ENCODE results near the gene NF1.

NF1 gene

GRCh38 chr17:31388770-31389656, 294.2 kb downstream of the NF1 start:
- DNase-seq (ENCODE audit: low spot score), result no peak

- DNase-seq (ENCODE audit: low spot score), result no peak
Observed at GRCh38 chr17:31389657-31390381, 295.0 kb downstream of the NF1 start.

DNA sequence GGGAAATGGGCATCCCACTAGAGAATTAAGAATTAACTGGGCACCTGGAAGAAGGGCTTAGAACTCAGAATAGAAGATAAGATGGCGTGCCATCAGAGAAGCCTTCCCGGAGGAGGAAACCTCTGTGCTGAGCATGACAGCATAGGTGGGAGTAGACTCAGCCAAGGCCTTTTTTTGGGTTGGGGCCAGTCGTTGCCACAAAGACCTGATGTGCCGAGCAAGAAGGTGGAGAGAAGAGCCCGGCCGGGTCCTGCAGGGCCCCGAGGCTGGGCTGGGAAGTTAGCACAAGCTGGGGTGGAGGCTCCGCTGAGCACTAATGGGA, 295.6 kb downstream of the NF1 start:
- no peak for DNase-seq (ENCODE audit: low spot score)

DNA sequence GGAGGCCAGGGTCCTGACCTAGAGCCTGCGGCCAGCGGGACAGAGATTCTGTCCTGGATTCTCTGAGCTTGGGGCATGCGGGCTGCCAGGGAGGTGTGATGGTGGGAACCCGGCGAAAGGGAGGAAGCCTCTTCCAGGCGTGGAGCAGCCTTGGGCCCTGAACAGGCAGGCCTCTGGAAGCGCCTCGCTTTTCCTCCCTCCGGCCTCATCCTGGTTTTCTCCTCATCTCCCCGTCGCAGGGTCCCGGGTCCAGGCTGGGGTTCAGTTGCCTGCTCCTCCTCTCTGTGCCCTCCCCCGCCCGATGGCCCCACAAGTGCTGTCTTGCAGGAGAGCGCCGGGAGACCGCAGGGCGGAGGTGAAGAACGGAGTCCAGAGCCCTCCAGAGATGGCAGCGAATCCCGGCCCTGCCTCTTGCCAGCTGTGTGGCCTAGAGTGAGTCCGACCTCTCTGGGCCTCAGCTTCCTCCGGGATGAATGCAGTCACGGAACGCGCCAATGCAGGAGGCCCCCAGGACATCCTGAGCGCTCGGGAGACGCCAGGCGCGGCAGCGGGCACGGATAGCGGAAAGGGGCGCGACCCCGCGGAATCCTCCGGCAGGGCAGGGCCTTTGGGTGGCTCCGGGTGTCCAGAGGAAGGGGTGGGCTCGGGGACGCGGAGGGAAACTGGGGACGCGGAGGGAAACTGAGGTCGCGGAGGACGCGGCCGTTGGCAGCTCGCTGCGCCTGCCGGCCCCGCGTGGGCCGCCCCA, 296.1 kb downstream of the NF1 start:
- DNase-seq (ENCODE audit: low spot score), result no peak

- DNase-seq (ENCODE audit: low spot score), result no peak
Observed at GRCh38 chr17:31391496-31391949, 296.7 kb downstream of the NF1 start, which contains the start of gene RAB11FIP4. Gene RAB11FIP4 (plus strand): TSS chr17:31391675. CDS start chr17:31391853, 178 bp downstream.

DNA sequence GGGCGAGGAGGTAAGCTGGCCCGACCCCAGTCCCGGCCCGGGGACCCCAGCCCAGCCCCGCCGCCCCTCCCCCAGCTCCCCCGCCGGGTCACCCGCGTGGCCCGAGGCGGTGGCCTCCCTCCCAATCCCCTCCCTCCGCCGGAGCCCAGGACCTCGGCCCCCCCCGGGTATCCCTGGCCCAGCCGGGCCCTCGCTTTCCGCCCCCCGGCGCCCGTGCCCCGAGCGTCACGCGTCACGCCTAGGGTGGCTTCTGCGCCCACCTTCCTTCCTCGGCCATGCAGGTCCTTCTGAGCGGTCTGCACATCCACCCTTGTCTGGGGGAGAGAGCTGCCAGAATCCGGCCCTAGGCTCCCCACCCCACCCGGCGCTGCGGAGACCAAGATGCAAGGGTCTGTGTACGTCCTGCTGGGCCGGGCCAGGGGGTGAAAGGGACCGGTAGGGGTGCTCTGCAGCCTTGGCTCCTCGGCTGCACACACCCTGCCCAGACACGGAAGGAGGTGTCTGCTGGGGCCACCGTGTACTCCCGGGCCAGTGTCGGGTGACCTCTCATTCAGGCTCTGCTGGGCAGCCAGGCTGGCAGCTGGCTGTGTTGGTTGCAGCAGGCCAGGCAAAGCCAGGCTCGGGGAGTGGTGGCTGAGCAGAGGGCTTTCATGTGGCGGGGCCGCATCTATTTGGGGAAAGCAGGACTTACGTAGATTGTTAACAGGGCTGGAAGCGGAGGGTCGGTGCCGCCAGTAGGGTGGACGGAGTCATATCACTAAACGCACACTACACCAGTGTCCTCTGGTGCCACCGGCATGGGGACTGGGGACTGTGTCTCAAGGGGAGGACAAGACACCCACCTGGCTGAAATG, 297.5 kb downstream of the NF1 start:
- DNase-seq (ENCODE audit: low spot score), result no peak

DNA sequence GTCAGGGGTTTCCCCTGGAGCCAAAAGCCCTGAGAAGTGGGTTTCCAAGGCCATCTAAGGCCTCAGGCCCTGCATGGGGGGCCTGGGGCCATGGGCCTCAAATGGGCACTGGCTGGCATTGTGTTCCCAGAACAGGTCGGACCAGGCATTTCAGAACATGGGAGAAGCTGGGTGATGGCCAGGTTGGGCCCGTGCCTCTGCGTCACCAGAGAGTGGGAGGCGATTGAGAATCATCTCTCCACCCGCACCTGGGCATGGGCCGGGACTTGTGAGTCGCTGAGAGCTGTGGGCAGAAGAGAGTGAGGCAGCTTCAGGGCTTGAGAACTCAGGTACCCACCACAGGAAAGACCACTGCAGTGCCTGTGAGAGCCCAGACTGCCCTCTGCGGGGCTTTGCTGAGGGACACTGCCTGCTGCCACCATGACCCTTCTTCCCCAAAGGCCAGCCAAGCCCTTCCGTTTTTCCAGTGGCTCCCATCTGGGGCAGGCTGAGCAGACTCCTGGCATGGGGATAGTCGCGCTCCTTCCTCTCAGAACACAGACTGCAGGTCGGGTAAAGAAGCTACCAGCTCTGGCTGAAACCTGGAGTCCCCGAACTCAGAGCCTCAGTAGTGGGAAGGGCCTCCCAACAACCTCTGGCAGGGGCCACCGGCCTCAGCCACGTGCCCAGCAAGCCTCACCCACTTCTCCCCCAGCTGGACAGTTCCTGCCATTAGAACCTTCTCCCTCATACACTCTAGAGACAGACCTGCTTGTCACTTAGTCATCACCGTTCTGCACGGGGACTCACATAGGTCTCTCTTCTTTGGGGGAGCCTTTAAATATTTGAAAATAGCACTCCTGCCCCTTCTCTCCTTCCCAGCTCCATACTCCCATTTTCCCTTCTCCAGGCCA, 298.3 kb downstream of the NF1 start:
- DNase-seq (ENCODE audit: low spot score), result no peak

DNA sequence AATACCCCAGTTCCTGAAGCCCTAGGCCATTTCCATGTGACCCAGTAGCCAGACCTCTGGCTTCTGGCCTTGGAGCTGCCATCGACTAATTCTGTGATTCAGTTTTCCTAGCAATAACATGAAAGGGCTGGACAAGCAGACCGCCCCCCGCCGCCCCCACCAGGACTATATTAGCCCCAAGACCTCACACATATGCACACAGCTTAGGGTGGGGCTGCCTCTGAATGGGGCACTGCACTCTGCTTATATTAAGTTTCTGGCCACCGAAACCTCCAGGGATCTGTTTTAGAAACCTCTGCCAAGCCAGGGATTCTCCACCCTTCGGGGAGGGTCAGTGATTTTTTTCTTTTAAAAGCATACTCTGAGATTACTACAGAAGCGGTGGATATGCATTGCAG, 299.0 kb downstream of the NF1 start:
- no peak for DNase-seq (ENCODE audit: low spot score)

DNA sequence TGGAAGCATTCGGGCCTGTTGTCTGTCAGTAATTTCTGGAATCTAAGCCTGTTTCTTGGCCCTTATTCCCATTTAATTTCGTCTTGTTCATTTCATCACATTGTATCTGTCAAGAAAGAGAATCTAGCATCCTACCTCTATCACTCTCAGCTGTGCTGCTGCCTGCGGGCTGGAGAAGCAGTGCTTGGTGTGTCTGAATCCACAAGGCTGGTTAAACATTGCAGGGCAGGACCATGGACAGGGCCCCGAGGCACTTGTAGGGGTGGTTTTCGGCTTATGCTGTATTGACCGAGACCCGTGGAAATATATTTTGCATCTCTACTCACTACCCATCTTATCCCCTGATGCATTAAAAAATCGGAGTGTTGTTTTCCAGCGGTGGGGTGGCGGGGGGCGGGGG, 299.8 kb downstream of the NF1 start:
- DNase-seq (ENCODE audit: low spot score), result peak; percentile 63

GRCh38 chr17:31397256-31397939, 302.6 kb downstream of the NF1 start:
- no peak for DNase-seq (ENCODE audit: low spot score)

- no peak for DNase-seq (ENCODE audit: low spot score)
Observed at GRCh38 chr17:31398381-31399311, 303.9 kb downstream of the NF1 start.

DNA sequence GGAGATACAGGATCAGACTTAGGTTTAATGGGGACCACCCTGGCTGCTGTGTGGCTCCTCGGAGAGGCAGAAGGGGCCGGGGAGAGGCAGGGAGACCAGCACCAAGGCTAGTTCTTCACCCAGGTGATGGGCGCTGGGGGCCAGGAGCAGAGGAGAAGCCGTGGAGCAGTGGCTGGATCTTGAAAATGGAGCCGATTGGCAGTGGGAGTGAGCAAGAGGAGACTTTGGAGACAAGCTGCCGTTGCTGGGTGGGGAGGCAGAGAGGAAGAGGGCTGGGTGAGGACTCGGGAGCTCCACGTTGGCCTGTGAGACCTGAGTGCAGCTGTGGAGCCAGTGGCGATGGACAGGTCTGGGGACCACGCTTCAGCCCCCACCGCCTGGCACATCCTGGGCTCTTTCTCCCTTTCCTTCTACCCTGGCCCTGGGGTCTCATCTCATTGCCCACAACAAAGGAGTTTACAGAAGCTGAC, 305.7 kb downstream of the NF1 start:
- DNase-seq (ENCODE audit: low spot score), result no peak

- DNase-seq (ENCODE audit: low spot score), result no peak
Observed at GRCh38 chr17:31401456-31402254, 306.9 kb downstream of the NF1 start.

GRCh38 chr17:31404028-31404949, 309.5 kb downstream of the NF1 start:
- DNase-seq (ENCODE audit: low spot score), result no peak

DNA sequence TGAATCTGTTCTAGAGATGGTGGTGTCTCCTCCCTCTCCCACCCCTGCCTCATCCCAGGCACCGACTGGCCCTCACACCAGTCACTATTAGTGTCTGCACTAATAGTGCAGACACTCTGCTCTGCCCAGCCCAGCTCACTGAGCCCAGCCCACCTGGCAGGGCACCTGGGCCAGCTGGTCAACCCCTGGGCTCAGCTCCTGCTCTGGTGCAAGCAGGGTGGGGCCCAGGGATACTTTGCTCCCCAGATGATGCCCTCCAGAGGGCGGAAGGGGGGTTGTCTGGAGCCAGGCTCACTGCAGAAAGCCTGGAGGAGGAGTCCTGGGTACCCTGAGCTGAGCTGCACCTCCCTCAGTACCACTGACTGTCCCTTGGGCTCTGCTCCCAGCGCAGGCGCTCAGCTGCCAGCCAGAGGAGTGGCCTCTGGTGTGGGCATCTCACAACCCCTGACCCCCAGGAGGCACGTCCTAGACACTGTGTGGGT, 311.2 kb downstream of the NF1 start:
- no peak for DNase-seq (ENCODE audit: low spot score)

DNA sequence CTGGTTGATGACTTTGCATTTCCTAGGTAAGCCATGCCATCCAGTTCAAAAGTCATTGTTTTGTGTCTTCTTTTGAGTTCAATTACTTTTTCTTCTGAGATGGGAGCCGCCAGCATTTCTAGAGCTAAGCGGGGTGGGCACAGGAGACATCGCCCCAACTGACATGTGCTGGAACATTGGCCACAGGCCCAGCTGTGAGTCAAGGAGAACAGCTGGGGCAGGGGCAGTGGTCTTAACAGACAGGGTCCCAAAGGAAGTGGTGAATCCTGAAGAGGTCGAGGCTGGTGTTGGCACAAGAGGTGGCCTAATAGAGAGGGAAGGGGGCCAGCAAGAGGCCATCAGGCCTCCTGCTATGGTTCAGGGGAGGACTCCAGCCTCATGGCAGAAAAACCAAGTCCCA, 313.8 kb downstream of the NF1 start:
- no peak for DNase-seq (ENCODE audit: low spot score)
